Measurements from ENCODE around the gene PAXIP1. TPM values are rescaled to one million over a fixed set of nuclear protein-coding genes. Genes with fewer than 3 reads are reported as not detected.

Gene PAXIP1
- total and polyA plus RNA-seq, 2 experiments from 2014 or later: 12.5 to 36.9 TPM

DNA sequence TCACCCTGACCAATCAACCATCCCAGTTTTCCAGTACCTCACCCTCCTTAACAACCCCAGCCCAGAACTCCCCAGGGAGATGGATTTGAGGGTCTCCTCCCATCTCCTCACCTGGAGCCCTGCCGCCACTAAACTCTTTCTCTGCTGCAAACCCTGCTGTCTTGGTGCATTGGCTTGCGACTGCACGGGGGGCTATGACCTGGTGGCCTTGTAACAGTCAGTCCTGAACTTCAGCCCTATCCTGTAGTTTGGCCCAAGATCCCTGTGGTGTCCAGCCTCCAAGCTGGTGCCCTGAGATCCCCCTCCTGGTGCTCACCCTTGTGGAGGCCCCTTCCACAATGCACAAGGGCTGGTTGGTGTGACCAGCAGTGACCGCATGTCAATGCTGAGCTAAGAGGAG lies 91.9 kb downstream of the PAXIP1 start:
- ATAC-seq (no peak), DNase-seq (ENCODE audit: low spot score) (no peak)
- H3K79me2 ChIP-seq (replicated peaks; ENCODE audit: insufficient read depth): no peaks in the 10 kb centered on the region
- TF ChIP-seq CREB1 (CRISPR knock-in tag; IDR thresholded peaks at IDR 0.05; ENCODE audit: low read depth) (no peak), POLR2AphosphoS5 (IDR thresholded peaks at IDR 0.05; ENCODE audit: low read depth) (no peak), ZNF114 (CRISPR knock-in tag; IDR thresholded peaks at IDR 0.05) (no peak)
- TF ChIP-seq, protein P1, sequence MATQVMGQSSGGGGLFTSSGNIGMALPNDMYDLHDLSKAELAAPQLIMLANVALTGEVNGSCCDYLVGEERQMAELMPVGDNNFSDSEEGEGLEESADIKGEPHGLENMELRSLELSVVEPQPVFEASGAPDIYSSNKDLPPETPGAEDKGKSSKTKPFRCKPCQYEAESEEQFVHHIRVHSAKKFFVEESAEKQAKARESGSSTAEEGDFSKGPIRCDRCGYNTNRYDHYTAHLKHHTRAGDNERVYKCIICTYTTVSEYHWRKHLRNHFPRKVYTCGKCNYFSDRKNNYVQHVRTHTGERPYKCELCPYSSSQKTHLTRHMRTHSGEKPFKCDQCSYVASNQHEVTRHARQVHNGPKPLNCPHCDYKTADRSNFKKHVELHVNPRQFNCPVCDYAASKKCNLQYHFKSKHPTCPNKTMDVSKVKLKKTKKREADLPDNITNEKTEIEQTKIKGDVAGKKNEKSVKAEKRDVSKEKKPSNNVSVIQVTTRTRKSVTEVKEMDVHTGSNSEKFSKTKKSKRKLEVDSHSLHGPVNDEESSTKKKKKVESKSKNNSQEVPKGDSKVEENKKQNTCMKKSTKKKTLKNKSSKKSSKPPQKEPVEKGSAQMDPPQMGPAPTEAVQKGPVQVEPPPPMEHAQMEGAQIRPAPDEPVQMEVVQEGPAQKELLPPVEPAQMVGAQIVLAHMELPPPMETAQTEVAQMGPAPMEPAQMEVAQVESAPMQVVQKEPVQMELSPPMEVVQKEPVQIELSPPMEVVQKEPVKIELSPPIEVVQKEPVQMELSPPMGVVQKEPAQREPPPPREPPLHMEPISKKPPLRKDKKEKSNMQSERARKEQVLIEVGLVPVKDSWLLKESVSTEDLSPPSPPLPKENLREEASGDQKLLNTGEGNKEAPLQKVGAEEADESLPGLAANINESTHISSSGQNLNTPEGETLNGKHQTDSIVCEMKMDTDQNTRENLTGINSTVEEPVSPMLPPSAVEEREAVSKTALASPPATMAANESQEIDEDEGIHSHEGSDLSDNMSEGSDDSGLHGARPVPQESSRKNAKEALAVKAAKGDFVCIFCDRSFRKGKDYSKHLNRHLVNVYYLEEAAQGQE (IDR thresholded peaks at IDR 0.05; ENCODE audit: unreplicated experiment): no peak
- Mint-ChIP-seq H3K36me3 (ENCODE audit: low read depth) (peaks cover 15% of the 10 kb centered on the region), H3K27ac (no peak overlapping the region), H3K4me1 (peaks cover 7% of the 10 kb centered on the region; the same call in 2 of the 3 replicates), H3K4me3 (no peak overlapping the region), H3K27me3 (ENCODE audit: insufficient read depth, low read depth, poor library complexity) (peaks cover 23% of the 10 kb centered on the region), H3K9me3 (peaks cover 48% of the 10 kb centered on the region)
- H3K4me3 ChIP-seq: no peak overlapping the region
- H3K4me2 ChIP-seq: no peak overlapping the region
- no peaks in the 10 kb centered on the region for H4K20me1 ChIP-seq (replicated peaks; ENCODE audit: insufficient read depth)
- no peak overlapping the region for H2AFZ ChIP-seq
- H3F3A ChIP-seq (replicated peaks; ENCODE audit: low read depth): no peaks in the 10 kb centered on the region
- H3K27me3 ChIP-seq (ENCODE audit: insufficient read depth): peaks cover 14% of the 10 kb centered on the region; the same call in 1 of the 2 replicates
- no peak overlapping the region for H3K27ac ChIP-seq (ENCODE audit: low read depth)
- no peaks in the 10 kb centered on the region for H3K9me2 ChIP-seq (ENCODE audit: insufficient read depth)
- no peaks in the 10 kb centered on the region; the same call in 1 of the 2 replicates for H3K36me3 ChIP-seq (ENCODE audit: insufficient read depth)
- peaks cover 2% of the 10 kb centered on the region; the same call in 1 of the 2 replicates for H3K4me1 ChIP-seq (ENCODE audit: insufficient read depth)

DNA sequence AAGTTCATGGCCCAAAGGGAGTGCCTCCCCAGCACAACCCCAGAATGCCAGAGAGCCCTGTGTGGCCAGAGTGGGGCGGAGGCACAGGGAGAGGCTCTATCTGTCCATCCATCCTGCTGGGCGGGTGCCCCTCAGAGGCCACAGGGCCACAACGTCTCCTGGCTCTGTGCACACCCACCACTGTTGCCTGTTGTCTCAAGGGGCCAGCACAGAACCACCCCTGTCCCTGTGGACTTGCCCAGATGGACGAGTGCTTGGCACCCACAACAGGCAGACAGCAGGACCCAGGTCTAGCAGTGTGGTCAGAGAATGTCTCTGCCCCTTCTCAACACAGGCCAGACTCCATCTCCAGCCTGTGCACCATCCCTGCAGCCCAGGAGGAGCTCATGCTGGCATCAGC lies 92.8 kb downstream of the PAXIP1 start:
- DNase-seq (ENCODE audit: low spot score): no peak
- no peak for ATAC-seq
- Mint-ChIP-seq H3K4me1 (peaks cover 7% of the 10 kb centered on the region; the same call in 2 of the 3 replicates), H3K9me3 (peaks cover 56% of the 10 kb centered on the region), H3K27ac (no peak overlapping the region), H3K27me3 (ENCODE audit: insufficient read depth, low read depth, poor library complexity) (peaks cover 23% of the 10 kb centered on the region), H3K4me3 (no peak overlapping the region), H3K36me3 (ENCODE audit: low read depth) (peaks cover 16% of the 10 kb centered on the region)
- Histone ChIP-seq H3K4me1 (ENCODE audit: insufficient read depth) (peaks cover 2% of the 10 kb centered on the region; the same call in 1 of the 2 replicates), H3K27ac (ENCODE audit: low read depth) (no peak overlapping the region), H3F3A (replicated peaks; ENCODE audit: low read depth) (no peaks in the 10 kb centered on the region), H3K4me2 (no peak overlapping the region), H3K36me3 (ENCODE audit: insufficient read depth) (no peaks in the 10 kb centered on the region; the same call in 1 of the 2 replicates), H4K20me1 (replicated peaks; ENCODE audit: insufficient read depth) (no peaks in the 10 kb centered on the region), H3K79me2 (replicated peaks; ENCODE audit: insufficient read depth) (no peaks in the 10 kb centered on the region), H3K9me2 (ENCODE audit: insufficient read depth) (no peaks in the 10 kb centered on the region), H3K27me3 (ENCODE audit: insufficient read depth) (peaks cover 12% of the 10 kb centered on the region; the same call in 1 of the 2 replicates), H3K4me3 (no peak overlapping the region), H2AFZ (no peak overlapping the region)
- TF ChIP-seq POLR2AphosphoS5 (IDR thresholded peaks at IDR 0.05; ENCODE audit: low read depth) (no peak), CREB1 (CRISPR knock-in tag; IDR thresholded peaks at IDR 0.05; ENCODE audit: low read depth) (no peak), STAT1 (IDR thresholded peaks at IDR 0.05; ENCODE audit: unreplicated experiment) (no peak), NANOG (IDR thresholded peaks at IDR 0.05; ENCODE audit: borderline replicate concordance) (no peak), JUNB (IDR thresholded peaks at IDR 0.05; ENCODE audit: unreplicated experiment) (no peak)
- TF ChIP-seq, protein P2, sequence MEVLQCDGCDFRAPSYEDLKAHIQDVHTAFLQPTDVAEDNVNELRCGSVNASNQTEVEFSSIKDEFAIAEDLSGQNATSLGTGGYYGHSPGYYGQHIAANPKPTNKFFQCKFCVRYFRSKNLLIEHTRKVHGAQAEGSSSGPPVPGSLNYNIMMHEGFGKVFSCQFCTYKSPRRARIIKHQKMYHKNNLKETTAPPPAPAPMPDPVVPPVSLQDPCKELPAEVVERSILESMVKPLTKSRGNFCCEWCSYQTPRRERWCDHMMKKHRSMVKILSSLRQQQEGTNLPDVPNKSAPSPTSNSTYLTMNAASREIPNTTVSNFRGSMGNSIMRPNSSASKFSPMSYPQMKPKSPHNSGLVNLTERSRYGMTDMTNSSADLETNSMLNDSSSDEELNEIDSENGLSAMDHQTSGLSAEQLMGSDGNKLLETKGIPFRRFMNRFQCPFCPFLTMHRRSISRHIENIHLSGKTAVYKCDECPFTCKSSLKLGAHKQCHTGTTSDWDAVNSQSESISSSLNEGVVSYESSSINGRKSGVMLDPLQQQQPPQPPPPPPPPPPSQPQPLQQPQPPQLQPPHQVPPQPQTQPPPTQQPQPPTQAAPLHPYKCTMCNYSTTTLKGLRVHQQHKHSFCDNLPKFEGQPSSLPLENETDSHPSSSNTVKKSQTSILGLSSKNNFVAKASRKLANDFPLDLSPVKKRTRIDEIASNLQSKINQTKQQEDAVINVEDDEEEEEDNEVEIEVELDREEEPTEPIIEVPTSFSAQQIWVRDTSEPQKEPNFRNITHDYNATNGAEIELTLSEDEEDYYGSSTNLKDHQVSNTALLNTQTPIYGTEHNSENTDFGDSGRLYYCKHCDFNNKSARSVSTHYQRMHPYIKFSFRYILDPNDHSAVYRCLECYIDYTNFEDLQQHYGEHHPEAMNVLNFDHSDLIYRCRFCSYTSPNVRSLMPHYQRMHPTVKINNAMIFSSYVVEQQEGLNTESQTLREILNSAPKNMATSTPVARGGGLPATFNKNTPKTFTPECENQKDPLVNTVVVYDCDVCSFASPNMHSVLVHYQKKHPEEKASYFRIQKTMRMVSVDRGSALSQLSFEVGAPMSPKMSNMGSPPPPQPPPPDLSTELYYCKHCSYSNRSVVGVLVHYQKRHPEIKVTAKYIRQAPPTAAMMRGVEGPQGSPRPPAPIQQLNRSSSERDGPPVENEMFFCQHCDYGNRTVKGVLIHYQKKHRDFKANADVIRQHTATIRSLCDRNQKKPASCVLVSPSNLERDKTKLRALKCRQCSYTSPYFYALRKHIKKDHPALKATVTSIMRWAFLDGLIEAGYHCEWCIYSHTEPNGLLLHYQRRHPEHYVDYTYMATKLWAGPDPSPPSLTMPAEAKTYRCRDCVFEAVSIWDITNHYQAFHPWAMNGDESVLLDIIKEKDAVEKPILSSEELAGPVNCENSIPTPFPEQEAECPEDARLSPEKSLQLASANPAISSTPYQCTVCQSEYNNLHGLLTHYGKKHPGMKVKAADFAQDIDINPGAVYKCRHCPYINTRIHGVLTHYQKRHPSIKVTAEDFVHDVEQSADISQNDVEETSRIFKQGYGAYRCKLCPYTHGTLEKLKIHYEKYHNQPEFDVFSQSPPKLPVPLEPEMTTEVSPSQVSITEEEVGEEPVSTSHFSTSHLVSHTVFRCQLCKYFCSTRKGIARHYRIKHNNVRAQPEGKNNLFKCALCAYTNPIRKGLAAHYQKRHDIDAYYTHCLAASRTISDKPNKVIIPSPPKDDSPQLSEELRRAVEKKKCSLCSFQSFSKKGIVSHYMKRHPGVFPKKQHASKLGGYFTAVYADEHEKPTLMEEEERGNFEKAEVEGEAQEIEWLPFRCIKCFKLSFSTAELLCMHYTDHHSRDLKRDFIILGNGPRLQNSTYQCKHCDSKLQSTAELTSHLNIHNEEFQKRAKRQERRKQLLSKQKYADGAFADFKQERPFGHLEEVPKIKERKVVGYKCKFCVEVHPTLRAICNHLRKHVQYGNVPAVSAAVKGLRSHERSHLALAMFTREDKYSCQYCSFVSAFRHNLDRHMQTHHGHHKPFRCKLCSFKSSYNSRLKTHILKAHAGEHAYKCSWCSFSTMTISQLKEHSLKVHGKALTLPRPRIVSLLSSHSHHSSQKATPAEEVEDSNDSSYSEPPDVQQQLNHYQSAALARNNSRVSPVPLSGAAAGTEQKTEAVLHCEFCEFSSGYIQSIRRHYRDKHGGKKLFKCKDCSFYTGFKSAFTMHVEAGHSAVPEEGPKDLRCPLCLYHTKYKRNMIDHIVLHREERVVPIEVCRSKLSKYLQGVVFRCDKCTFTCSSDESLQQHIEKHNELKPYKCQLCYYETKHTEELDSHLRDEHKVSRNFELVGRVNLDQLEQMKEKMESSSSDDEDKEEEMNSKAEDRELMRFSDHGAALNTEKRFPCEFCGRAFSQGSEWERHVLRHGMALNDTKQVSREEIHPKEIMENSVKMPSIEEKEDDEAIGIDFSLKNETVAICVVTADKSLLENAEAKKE (CRISPR knock-in tag; IDR thresholded peaks at IDR 0.05): no peak
- TF ChIP-seq, protein P3, sequence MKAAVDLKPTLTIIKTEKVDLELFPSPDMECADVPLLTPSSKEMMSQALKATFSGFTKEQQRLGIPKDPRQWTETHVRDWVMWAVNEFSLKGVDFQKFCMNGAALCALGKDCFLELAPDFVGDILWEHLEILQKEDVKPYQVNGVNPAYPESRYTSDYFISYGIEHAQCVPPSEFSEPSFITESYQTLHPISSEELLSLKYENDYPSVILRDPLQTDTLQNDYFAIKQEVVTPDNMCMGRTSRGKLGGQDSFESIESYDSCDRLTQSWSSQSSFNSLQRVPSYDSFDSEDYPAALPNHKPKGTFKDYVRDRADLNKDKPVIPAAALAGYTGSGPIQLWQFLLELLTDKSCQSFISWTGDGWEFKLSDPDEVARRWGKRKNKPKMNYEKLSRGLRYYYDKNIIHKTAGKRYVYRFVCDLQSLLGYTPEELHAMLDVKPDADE (IDR thresholded peaks at IDR 0.05): no peak

All from GM23338 (cell line).